ENCODE data around the gene UCP2.

UCP2 gene

GRCh38 chr11:73997120-73997770 lies 14.6 kb upstream of the UCP2 start:
- TF ChIP-seq CTCF (IDR thresholded peaks at IDR 0.05; ENCODE audit: low read depth, low read length): no peak

GRCh38 chr11:73996161-73996747 lies 13.6 kb upstream of the UCP2 start:
- no peak for TF ChIP-seq CTCF (IDR thresholded peaks at IDR 0.05; ENCODE audit: low read depth, low read length)
- Histone ChIP-seq H3K9me3 (no peaks in the 10 kb centered on the region), H3K27me3 (no peaks in the 10 kb centered on the region), H3K4me1 (no peaks in the 10 kb centered on the region), H3K36me3 (no peaks in the 10 kb centered on the region; the same call in 1 of the 2 replicates), H3K4me3 (ENCODE audit: low read depth, low read length) (no peak overlapping the region)
- DNase-seq: no peak

More at GRCh38 chr11:73997120-73997770, 14.6 kb upstream of the UCP2 start:
- Histone ChIP-seq H3K4me1 (no peaks in the 10 kb centered on the region), H3K4me3 (ENCODE audit: low read depth, low read length) (no peak overlapping the region), H3K27me3 (no peaks in the 10 kb centered on the region), H3K36me3 (no peaks in the 10 kb centered on the region; the same call in 1 of the 2 replicates), H3K9me3 (no peaks in the 10 kb centered on the region)
- no peak for DNase-seq

GRCh38 chr11:73995731-73996130 lies 13.1 kb upstream of the UCP2 start:
- no peak for TF ChIP-seq CTCF (IDR thresholded peaks at IDR 0.05; ENCODE audit: low read depth, low read length)

GRCh38 chr11:73995247-73995646 lies 12.6 kb upstream of the UCP2 start:
- Histone ChIP-seq H3K36me3 (no peaks in the 10 kb centered on the region; the same call in 1 of the 2 replicates), H3K4me1 (no peaks in the 10 kb centered on the region), H3K4me3 (ENCODE audit: low read depth, low read length) (no peak overlapping the region), H3K27me3 (no peaks in the 10 kb centered on the region), H3K9me3 (no peaks in the 10 kb centered on the region)
- no peak for TF ChIP-seq CTCF (IDR thresholded peaks at IDR 0.05; ENCODE audit: low read depth, low read length)
- DNase-seq: no peak

More at GRCh38 chr11:73995731-73996130, 13.1 kb upstream of the UCP2 start:
- Histone ChIP-seq H3K4me3 (ENCODE audit: low read depth, low read length) (no peak overlapping the region), H3K27me3 (no peaks in the 10 kb centered on the region), H3K9me3 (no peaks in the 10 kb centered on the region), H3K4me1 (no peaks in the 10 kb centered on the region), H3K36me3 (no peaks in the 10 kb centered on the region; the same call in 1 of the 2 replicates)
- no peak for DNase-seq

GRCh38 chr11:73991471-73992006 lies 8.9 kb upstream of the UCP2 start:
- H3K36me3 ChIP-seq: no peaks in the 10 kb centered on the region
- H3K4me1 ChIP-seq: no peaks in the 10 kb centered on the region
- H3K4me3 ChIP-seq (ENCODE audit: low read depth, low read length): no peak overlapping the region
- DNase-seq: no peak
- TF ChIP-seq CTCF (IDR thresholded peaks at IDR 0.05; ENCODE audit: low read depth, low read length): no peak
- no peaks in the 10 kb centered on the region for H3K27me3 ChIP-seq
- no peaks in the 10 kb centered on the region for H3K9me3 ChIP-seq

GRCh38 chr11:73990730-73991129 lies 8.1 kb upstream of the UCP2 start:
- no peak for TF ChIP-seq CTCF (IDR thresholded peaks at IDR 0.05; ENCODE audit: low read depth, low read length)
- no peaks in the 10 kb centered on the region for H3K4me1 ChIP-seq
- DNase-seq: no peak
- H3K9me3 ChIP-seq: no peaks in the 10 kb centered on the region
- H3K4me3 ChIP-seq (ENCODE audit: low read depth, low read length): no peak overlapping the region
- H3K27me3 ChIP-seq: no peaks in the 10 kb centered on the region
- no peaks in the 10 kb centered on the region for H3K36me3 ChIP-seq

Measured in BE2C (cell line).